ENCODE results near the gene PRKG2. TPM values are rescaled to one million over a fixed set of nuclear protein-coding genes. Genes with fewer than 3 reads are reported as not detected.

The PRKG2 gene
- polyA plus RNA-seq, 1 donor from 2014 or later: 0.16 TPM

GRCh38 chr4:81199831-81200230 lies 15.2 kb downstream of the PRKG2 start:
- TF ChIP-seq EZH2 (IDR thresholded peaks at IDR 0.05; ENCODE audit: borderline replicate concordance, insufficient read depth, low read length, poor library complexity, severe bottlenecking) (no peak), REST (IDR thresholded peaks at IDR 0.05; ENCODE audit: borderline replicate concordance) (no peak), SMC3 (conservative IDR thresholded peaks at IDR 0.05; ENCODE audit: poor library complexity) (no peak), POLR2AphosphoS5 (IDR thresholded peaks at IDR 0.05) (no peak), MXI1 (conservative IDR thresholded peaks at IDR 0.05; ENCODE audit: poor library complexity, severe bottlenecking) (no peak), EP300 (conservative IDR thresholded peaks at IDR 0.05; ENCODE audit: poor library complexity, severe bottlenecking) (no peak), TAF1 (IDR thresholded peaks at IDR 0.05; ENCODE audit: low read depth) (no peak), RAD21 (conservative IDR thresholded peaks at IDR 0.05) (no peak)
- no peaks in the 10 kb centered on the region for H3K79me2 ChIP-seq (replicated peaks; ENCODE audit: insufficient read depth, low read length)
- no peaks in the 10 kb centered on the region for H3F3A ChIP-seq (ENCODE audit: insufficient read depth, low read length, poor library complexity, severe bottlenecking)
- H3K27ac ChIP-seq (ENCODE audit: low read length): no peak overlapping the region
- no peak overlapping the region for H3K4me2 ChIP-seq (ENCODE audit: low read length)
- H2AFZ ChIP-seq (ENCODE audit: low read depth, low read length): no peak overlapping the region
- no peaks in the 10 kb centered on the region for H3K9me2 ChIP-seq (ENCODE audit: insufficient read depth, low read length)
- no peaks in the 10 kb centered on the region for H4K20me1 ChIP-seq (ENCODE audit: insufficient read depth)
- no peaks in the 10 kb centered on the region for H3K36me3 ChIP-seq (ENCODE audit: insufficient read depth, low read length)
- H3K27me3 ChIP-seq (ENCODE audit: insufficient read depth, low read depth, low read length): no peaks in the 10 kb centered on the region
- no peak overlapping the region for H3K4me3 ChIP-seq (ENCODE audit: low read length)
- no peaks in the 10 kb centered on the region for H3K9me3 ChIP-seq (ENCODE audit: low read length)
- H3K9ac ChIP-seq (ENCODE audit: low read length): no peak overlapping the region

GRCh38 chr4:81198609-81199008 lies 16.4 kb downstream of the PRKG2 start:
- Histone ChIP-seq H3K27ac (ENCODE audit: low read length) (no peak overlapping the region), H3K4me2 (ENCODE audit: low read length) (no peak overlapping the region), H2AFZ (ENCODE audit: low read depth, low read length) (no peak overlapping the region), H4K20me1 (ENCODE audit: insufficient read depth) (no peaks in the 10 kb centered on the region), H3K79me2 (replicated peaks; ENCODE audit: insufficient read depth, low read length) (no peaks in the 10 kb centered on the region), H3K9me2 (ENCODE audit: insufficient read depth, low read length) (no peaks in the 10 kb centered on the region), H3K36me3 (ENCODE audit: insufficient read depth, low read length) (no peaks in the 10 kb centered on the region), H3K9ac (ENCODE audit: low read length) (no peak overlapping the region), H3K27me3 (ENCODE audit: insufficient read depth, low read depth, low read length) (no peaks in the 10 kb centered on the region), H3K9me3 (ENCODE audit: low read length) (no peaks in the 10 kb centered on the region), H3F3A (ENCODE audit: insufficient read depth, low read length, poor library complexity, severe bottlenecking) (no peaks in the 10 kb centered on the region), H3K4me3 (ENCODE audit: low read length) (no peak overlapping the region)
- no peak for TF ChIP-seq POLR2AphosphoS5 (IDR thresholded peaks at IDR 0.05)
- no peak for TF ChIP-seq EZH2 (IDR thresholded peaks at IDR 0.05; ENCODE audit: borderline replicate concordance, insufficient read depth, low read length, poor library complexity, severe bottlenecking)
- TF ChIP-seq EP300 (conservative IDR thresholded peaks at IDR 0.05; ENCODE audit: poor library complexity, severe bottlenecking): no peak
- TF ChIP-seq SMC3 (conservative IDR thresholded peaks at IDR 0.05; ENCODE audit: poor library complexity): no peak
- no peak for TF ChIP-seq RAD21 (conservative IDR thresholded peaks at IDR 0.05)
- TF ChIP-seq CTCF (IDR thresholded peaks at IDR 0.05; ENCODE audit: poor library complexity, severe bottlenecking): no peak
- TF ChIP-seq MXI1 (conservative IDR thresholded peaks at IDR 0.05; ENCODE audit: poor library complexity, severe bottlenecking): no peak
- TF ChIP-seq TAF1 (IDR thresholded peaks at IDR 0.05; ENCODE audit: low read depth): no peak
- TF ChIP-seq REST (IDR thresholded peaks at IDR 0.05; ENCODE audit: borderline replicate concordance): no peak

Data from neural cell (in vitro differentiated cells).